ENCODE results near the gene MFF. TPM values are rescaled to one million over a fixed set of nuclear protein-coding genes. Genes with fewer than 3 reads are reported as not detected.
"Not testable (repeated sequence)": the region's sequence is repeated elsewhere in the genome, so short reads cannot be mapped to it uniquely, and the experiment has no call there.

The MFF gene
- total RNA-seq, 1 experiment from 2014 or later = 99.4 TPM

- no peak overlapping the region for H3K27ac ChIP-seq
- no peaks in the 10 kb centered on the region for H3K27me3 ChIP-seq (replicated peaks)
- no peak overlapping the region for H3K4me3 ChIP-seq
- H3K9me3 ChIP-seq (replicated peaks) = no peaks in the 10 kb centered on the region
- H3K4me1 ChIP-seq (replicated peaks) = peaks cover under 1% of the 10 kb centered on the region; the same call in 1 of the 2 replicates
- no peak for DNase-seq (ENCODE audit: low read depth in 1 of 2, low spot score in 2 of 2)
- H3K36me3 ChIP-seq = no peaks in the 10 kb centered on the region
These were observed 51.8 kb downstream of the MFF start for GRCh38 chr2:227376656-227377396.

DNA sequence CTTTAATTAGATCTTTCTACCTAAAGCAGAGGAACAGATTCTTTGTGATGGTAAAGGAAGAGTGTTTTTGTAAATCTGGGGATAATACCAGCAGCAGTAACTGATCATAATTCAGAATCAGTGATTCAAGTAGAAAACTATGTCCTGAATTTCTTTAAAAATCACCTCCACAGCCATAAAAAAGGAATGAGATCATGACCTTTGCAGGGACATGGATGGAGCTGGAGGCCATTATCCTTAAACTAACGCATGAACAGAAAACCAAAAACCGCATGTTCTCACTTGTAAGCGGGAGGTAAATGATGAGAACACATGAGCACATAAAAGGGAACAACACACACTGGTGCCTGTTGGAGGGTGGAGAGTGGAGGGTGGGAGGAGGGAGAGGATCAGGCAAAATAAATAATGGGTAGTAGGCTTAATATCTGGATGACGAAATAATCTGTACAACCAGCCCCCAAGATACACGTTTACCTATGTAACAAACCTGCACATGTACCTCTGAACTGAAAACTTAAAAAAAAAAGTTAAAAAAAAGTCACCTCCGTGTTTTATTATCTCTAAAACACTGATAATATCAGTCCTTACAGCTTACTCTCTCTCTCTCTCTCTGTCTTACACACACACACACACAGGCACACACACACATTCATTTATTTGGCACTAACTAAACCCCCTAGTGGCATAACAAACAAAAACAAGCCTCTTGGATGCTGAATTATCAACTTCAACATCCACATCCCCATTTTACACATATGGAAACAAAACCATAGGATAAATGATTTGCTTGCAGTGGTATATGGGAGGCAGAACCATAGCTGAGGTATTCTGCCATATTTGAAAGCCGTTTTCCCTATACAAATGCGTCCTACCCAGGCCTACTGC lies 52.7 kb downstream of the MFF start:
- Histone ChIP-seq H3K4me1 (replicated peaks) (no peaks in the 10 kb centered on the region; the same call in 1 of the 2 replicates), H3K27ac (no peak overlapping the region), H3K36me3 (no peaks in the 10 kb centered on the region), H3K27me3 (replicated peaks) (no peaks in the 10 kb centered on the region), H3K4me3 (no peak overlapping the region), H3K9me3 (replicated peaks) (no peaks in the 10 kb centered on the region)
- no peak for DNase-seq (ENCODE audit: low read depth in 1 of 2, low spot score in 2 of 2)

GRCh38 chr2:227378371-227378782 lies 53.3 kb downstream of the MFF start:
- no peaks in the 10 kb centered on the region for H3K9me3 ChIP-seq (replicated peaks)
- no peak overlapping the region for H3K4me3 ChIP-seq
- no peaks in the 10 kb centered on the region; the same call in 1 of the 2 replicates for H3K4me1 ChIP-seq (replicated peaks)
- no peaks in the 10 kb centered on the region for H3K27me3 ChIP-seq (replicated peaks)
- H3K36me3 ChIP-seq = no peaks in the 10 kb centered on the region
- H3K27ac ChIP-seq = no peak overlapping the region
- no peak for DNase-seq (ENCODE audit: low read depth in 1 of 2, low spot score in 2 of 2)

DNA sequence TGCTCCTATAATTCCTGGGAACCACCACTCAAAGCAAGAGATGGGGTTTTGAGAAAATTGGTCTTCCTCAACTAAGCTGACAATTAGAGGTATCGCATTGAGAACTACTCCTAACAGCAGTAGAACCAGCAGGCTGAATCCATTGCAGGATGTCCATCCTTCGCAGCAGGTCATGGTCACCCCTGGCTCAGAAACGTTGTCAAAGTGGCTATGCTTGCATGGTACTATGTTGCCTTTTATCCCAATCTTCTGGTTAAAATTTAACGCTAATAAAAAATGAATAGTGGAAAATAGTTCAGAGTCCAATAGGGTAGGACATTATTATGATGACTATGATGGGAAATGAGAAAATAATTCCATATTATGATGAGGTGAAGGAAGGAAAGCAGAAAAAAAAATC lies 54.0 kb downstream of the MFF start, which contains the start of gene TM4SF20:
TM4SF20 (minus strand) TSS at position 212 of the 400 bp plus-strand sequence; CDS start at position 174, 38 bp downstream.
- no peaks in the 10 kb centered on the region; the same call in 1 of the 2 replicates for H3K4me1 ChIP-seq (replicated peaks)
- no peak within 1 kb of the TSS for H3K4me3 ChIP-seq
- no peaks in the 10 kb centered on the region for H3K27me3 ChIP-seq (replicated peaks)
- no peaks in the 10 kb centered on the region for H3K36me3 ChIP-seq
- H3K9me3 ChIP-seq (replicated peaks) = no peaks in the 10 kb centered on the region
- no peak within 1 kb of the TSS for H3K27ac ChIP-seq
- no peak for DNase-seq (ENCODE audit: low read depth in 1 of 2, low spot score in 2 of 2)

- not testable (repeated sequence) for H3K4me1 ChIP-seq (replicated peaks); H3K27ac ChIP-seq; H3K27me3 ChIP-seq (replicated peaks); DNase-seq (ENCODE audit: low read depth in 1 of 2, low spot score in 2 of 2); H3K9me3 ChIP-seq (replicated peaks); H3K4me3 ChIP-seq; H3K36me3 ChIP-seq
These were observed 57.3 kb downstream of the MFF start for GRCh38 chr2:227382241-227382835.

DNA sequence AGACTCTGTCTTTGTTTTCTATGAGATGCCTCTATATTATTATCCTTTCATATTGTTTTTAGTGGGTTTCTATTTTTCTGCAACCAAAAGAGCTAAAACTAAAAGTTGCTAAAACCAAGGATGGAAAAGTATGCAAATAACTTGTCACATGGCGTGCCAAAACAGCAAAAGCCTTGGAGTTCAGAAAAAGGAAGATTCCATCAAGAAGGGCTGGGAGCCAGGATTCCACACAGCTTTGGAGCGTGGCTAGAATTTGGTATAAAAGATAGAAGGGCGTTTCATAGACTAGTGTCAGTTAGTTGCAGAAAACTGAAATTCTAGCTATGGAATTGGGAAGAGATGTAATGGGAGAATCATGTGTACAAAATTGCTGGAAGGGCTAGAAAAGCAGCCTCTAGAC lies 58.6 kb downstream of the MFF start:
- Histone ChIP-seq H3K36me3 (no peaks in the 10 kb centered on the region), H3K9me3 (replicated peaks) (peaks cover 2% of the 10 kb centered on the region; the same call in 1 of the 2 replicates), H3K4me3 (no peak overlapping the region), H3K27ac (no peak overlapping the region), H3K27me3 (replicated peaks) (no peaks in the 10 kb centered on the region; the same call in 1 of the 2 replicates), H3K4me1 (replicated peaks) (peaks cover 8% of the 10 kb centered on the region)
- DNase-seq (ENCODE audit: low read depth in 1 of 2, low spot score in 2 of 2) = no peak

DNA sequence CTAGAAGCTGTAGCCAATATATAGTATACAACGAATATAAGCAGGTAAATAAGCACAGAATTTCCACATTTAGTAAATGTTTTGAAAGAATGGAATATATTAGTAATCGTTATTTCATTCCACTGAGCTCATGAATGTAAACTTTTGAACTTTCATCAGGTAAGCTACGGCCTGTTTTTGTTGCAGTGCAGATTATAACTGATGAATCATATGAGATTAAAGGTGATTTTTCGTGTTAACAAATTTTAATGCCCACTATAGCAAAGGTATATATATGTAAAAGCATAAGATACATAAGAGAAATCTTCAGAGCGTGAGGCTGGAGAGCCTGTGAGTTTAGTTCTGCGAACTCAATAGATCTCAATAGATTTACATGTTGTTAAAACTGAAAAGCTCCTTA lies 61.6 kb downstream of the MFF start:
- H3K9me3 ChIP-seq (replicated peaks) = peaks cover 2% of the 10 kb centered on the region; the same call in 1 of the 2 replicates
- H3K27me3 ChIP-seq (replicated peaks) = no peaks in the 10 kb centered on the region; the same call in 1 of the 2 replicates
- H3K36me3 ChIP-seq = no peaks in the 10 kb centered on the region
- H3K4me3 ChIP-seq = no peak overlapping the region
- no peak for DNase-seq (ENCODE audit: low read depth in 1 of 2, low spot score in 2 of 2)
- peaks cover 16% of the 10 kb centered on the region for H3K4me1 ChIP-seq (replicated peaks)
- no peak overlapping the region for H3K27ac ChIP-seq

GRCh38 chr2:227387583-227387982 lies 62.5 kb downstream of the MFF start, which contains the start of gene SCYGR1:
Gene SCYGR1, minus strand, starts transcription at chr2:227387949. Its CDS starts 0 bp downstream, at chr2:227387949.
- H3K27ac ChIP-seq = peak within 1 kb of the TSS; percentile 90
- not testable (repeated sequence) for H3K9me3 ChIP-seq (replicated peaks); H3K4me3 ChIP-seq; DNase-seq (ENCODE audit: low read depth in 1 of 2, low spot score in 2 of 2); H3K27me3 ChIP-seq (replicated peaks); H3K36me3 ChIP-seq
- peaks cover 22% of the 10 kb centered on the region for H3K4me1 ChIP-seq (replicated peaks)

DNA sequence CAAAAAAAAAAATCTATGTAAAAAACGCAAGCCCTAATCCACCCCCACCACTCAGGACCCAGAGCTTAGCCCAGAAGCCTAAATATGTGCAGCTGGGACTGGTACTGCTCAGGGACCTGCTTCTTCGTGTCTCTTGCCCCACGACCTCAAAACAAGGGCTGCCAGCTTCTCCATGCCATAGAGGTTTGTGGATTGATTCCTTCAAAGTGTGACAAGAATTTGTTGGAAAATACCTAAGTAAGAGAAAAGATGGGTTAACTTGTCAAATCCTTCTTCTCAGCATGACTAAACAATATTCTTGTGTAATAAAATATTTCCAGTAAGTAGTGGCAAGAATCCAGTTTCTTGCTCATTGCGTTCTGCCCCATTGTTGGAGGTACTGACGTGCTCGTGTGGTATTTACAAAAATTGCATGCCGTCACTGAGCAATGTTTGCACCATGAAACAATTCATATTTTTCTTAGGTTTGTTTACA lies 63.5 kb downstream of the MFF start:
- peaks cover 22% of the 10 kb centered on the region for H3K4me1 ChIP-seq (replicated peaks)
- DNase-seq (ENCODE audit: low read depth in 1 of 2, low spot score in 2 of 2) = peak; percentile 58 to 67
- peak overlapping the region; percentile 90 for H3K27ac ChIP-seq
- no peak overlapping the region for H3K4me3 ChIP-seq
- H3K9me3 ChIP-seq (replicated peaks) = peaks cover 2% of the 10 kb centered on the region; the same call in 1 of the 2 replicates
- no peaks in the 10 kb centered on the region for H3K36me3 ChIP-seq
- no peaks in the 10 kb centered on the region; the same call in 1 of the 2 replicates for H3K27me3 ChIP-seq (replicated peaks)

- Histone ChIP-seq H3K36me3 (no peaks in the 10 kb centered on the region), H3K27me3 (replicated peaks) (no peaks in the 10 kb centered on the region; the same call in 1 of the 2 replicates), H3K27ac (peak overlapping the region; percentile 90)
These were observed 64.2 kb downstream of the MFF start for GRCh38 chr2:227389231-227389630.

GRCh38 chr2:227389661-227390060 lies 64.6 kb downstream of the MFF start:
- peaks cover 2% of the 10 kb centered on the region; the same call in 1 of the 2 replicates for H3K9me3 ChIP-seq (replicated peaks)
- peak overlapping the region; percentile 90 for H3K27ac ChIP-seq
- no peak overlapping the region for H3K4me3 ChIP-seq
- H3K36me3 ChIP-seq = no peaks in the 10 kb centered on the region
- no peaks in the 10 kb centered on the region; the same call in 1 of the 2 replicates for H3K27me3 ChIP-seq (replicated peaks)
- peaks cover 22% of the 10 kb centered on the region for H3K4me1 ChIP-seq (replicated peaks)
- no peak for DNase-seq (ENCODE audit: low read depth in 1 of 2, low spot score in 2 of 2)

More at GRCh38 chr2:227389231-227389630, 64.2 kb downstream of the MFF start:
- Histone ChIP-seq H3K9me3 (replicated peaks) (peaks cover 2% of the 10 kb centered on the region; the same call in 1 of the 2 replicates), H3K4me3 (no peak overlapping the region), H3K4me1 (replicated peaks) (peaks cover 22% of the 10 kb centered on the region)
- no peak for DNase-seq (ENCODE audit: low read depth in 1 of 2, low spot score in 2 of 2)

GRCh38 chr2:227390468-227391256 lies 65.6 kb downstream of the MFF start:
- Histone ChIP-seq H3K27me3 (replicated peaks) (no peaks in the 10 kb centered on the region; the same call in 1 of the 2 replicates), H3K36me3 (no peaks in the 10 kb centered on the region), H3K9me3 (replicated peaks) (peaks cover 2% of the 10 kb centered on the region; the same call in 1 of the 2 replicates), H3K27ac (no peak overlapping the region), H3K4me3 (no peak overlapping the region), H3K4me1 (replicated peaks) (peaks cover 22% of the 10 kb centered on the region)
- DNase-seq (ENCODE audit: low read depth in 1 of 2, low spot score in 2 of 2) = no peak

Measured in SJSA1 (cell line).